ENCODE results near the gene MAST4. TPM values are rescaled to one million over a fixed set of nuclear protein-coding genes. Genes with fewer than 3 reads are reported as not detected.

The MAST4 gene
- total RNA-seq, 4 donors from 2014 or later: 8.2 to 203 (median 35.5) TPM

DNA sequence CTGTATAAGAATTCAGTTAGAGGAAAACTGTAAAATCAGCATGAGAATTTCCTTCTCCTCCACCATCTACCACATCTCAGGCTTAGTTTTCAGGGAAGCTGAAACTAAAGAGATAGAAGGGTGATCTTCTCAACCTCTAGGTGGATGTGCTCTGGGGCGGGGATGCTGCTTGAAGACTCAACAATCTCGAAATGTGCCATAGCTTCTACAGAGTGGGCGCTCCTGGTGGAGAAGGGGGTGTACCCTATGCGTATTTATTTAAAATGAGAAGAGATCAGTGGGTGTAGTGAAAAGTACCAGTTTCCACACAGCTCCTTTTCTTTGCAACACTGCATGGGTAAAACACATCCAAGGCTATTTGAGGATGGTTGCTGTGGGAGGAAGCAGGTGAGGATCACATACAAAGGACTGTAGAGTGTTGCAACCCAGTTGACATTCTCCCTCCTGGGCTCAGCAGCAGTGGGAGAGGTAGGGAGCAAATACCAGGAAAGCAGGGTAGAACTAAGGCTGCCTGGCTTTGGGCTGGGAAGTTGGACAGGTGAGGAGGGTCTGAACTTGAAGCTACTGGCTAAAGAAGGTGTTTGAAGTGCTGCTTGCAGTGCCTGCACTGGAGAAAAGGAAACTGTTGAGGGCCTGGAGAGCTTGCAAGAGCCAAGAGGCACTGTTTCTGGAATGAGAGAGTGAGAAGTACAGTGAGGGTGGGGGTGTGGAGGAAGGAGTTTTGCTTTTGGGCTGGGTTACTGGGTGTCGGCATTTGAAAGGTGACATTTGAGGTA, 73.1 kb downstream of the MAST4 start:
- intact Hi-C loops (cut with DNase I; ENCODE audit: low total_unique reads): no loop called here
- no peak for DNase-seq
- H3K27me3 ChIP-seq: no peaks in the 10 kb centered on the region
- no peak overlapping the region for H3K4me3 ChIP-seq
- no peaks in the 10 kb centered on the region for H3K36me3 ChIP-seq
- no peaks in the 10 kb centered on the region for H3K4me1 ChIP-seq
- no peak overlapping the region for H3K27ac ChIP-seq
- H3K9me3 ChIP-seq: no peaks in the 10 kb centered on the region
- TF ChIP-seq, protein P1, sequence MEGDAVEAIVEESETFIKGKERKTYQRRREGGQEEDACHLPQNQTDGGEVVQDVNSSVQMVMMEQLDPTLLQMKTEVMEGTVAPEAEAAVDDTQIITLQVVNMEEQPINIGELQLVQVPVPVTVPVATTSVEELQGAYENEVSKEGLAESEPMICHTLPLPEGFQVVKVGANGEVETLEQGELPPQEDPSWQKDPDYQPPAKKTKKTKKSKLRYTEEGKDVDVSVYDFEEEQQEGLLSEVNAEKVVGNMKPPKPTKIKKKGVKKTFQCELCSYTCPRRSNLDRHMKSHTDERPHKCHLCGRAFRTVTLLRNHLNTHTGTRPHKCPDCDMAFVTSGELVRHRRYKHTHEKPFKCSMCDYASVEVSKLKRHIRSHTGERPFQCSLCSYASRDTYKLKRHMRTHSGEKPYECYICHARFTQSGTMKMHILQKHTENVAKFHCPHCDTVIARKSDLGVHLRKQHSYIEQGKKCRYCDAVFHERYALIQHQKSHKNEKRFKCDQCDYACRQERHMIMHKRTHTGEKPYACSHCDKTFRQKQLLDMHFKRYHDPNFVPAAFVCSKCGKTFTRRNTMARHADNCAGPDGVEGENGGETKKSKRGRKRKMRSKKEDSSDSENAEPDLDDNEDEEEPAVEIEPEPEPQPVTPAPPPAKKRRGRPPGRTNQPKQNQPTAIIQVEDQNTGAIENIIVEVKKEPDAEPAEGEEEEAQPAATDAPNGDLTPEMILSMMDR (IDR thresholded peaks at IDR 0.05): no peak
- TF ChIP-seq POLR2A (IDR thresholded peaks at IDR 0.05): no peak

DNA sequence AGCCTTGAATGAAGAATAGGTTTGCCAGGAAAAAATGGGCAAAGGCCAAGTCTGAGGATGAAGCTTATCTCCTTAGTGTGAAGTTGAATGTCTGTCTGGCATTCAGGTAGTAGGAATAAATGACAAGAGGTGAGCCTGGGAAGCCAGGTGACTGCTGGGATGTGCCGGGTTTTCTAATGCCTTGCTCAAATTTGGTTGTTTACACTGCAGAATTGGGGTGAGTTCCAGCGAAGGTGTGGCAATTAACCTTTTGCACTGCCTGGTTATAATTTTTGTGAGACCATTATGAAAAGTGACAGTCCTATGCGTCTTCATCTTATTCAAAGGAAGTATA, 73.6 kb downstream of the MAST4 start:
- no peaks in the 10 kb centered on the region for H3K27me3 ChIP-seq
- no peaks in the 10 kb centered on the region for H3K4me1 ChIP-seq
- no peaks in the 10 kb centered on the region for H3K36me3 ChIP-seq
- TF ChIP-seq POLR2A (IDR thresholded peaks at IDR 0.05): no peak
- TF ChIP-seq, protein P1 (IDR thresholded peaks at IDR 0.05): no peak
- H3K4me3 ChIP-seq: no peak overlapping the region
- no peak overlapping the region for H3K27ac ChIP-seq
- no peaks in the 10 kb centered on the region for H3K9me3 ChIP-seq
- no peak for DNase-seq
- intact Hi-C loops (cut with DNase I; ENCODE audit: low total_unique reads): no loop called here

DNA sequence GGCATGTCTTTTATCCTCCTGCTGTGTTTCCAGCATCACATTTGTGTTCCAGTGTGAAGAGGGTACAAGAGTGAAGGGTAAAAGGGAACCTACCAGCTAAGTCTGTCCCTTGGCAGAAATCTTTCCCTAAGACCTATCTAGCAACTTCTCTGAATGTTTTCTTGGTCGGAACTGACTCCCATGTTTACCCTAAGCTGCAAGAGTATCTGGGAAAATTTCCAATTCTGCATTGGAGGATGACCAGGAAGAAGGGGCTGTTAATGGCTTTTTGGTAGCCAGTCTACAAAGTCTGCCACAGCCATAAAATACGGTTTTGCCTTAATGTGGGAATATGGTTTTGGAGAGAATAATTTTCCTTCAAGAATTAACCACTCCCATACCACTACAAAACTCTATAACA, 75.1 kb downstream of the MAST4 start:
- Histone ChIP-seq H3K4me1 (no peaks in the 10 kb centered on the region), H3K36me3 (no peaks in the 10 kb centered on the region)
- intact Hi-C loops (cut with DNase I; ENCODE audit: low total_unique reads): no loop called here

DNA sequence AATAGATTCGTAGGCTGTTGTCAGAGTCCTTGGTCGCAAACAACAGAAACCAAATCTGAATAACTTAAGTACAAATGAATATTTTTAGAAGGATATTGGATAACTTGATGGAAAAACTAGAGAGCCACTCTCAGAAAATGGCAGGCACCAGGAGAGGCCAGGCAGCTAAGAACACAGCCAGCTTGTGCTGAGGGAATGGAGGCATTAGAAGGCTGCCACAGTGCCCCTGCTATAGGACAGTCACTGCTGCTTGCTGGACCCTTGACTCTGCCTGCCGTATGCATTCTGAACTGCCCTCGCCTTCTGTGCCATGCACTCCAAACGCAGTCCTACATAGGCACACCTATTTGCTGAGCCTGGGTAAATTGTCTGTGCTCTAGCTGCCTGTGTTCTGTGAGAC, 78.6 kb downstream of the MAST4 start:
- Histone ChIP-seq H3K27ac (no peak overlapping the region), H3K4me3 (no peak overlapping the region), H3K36me3 (no peaks in the 10 kb centered on the region), H3K4me1 (no peaks in the 10 kb centered on the region), H3K9me3 (no peaks in the 10 kb centered on the region), H3K27me3 (no peaks in the 10 kb centered on the region)
- no peak for DNase-seq
- intact Hi-C loops (cut with DNase I; ENCODE audit: low total_unique reads): no loop called here
- no peak for TF ChIP-seq POLR2A (IDR thresholded peaks at IDR 0.05)
- TF ChIP-seq, protein P1 (IDR thresholded peaks at IDR 0.05): no peak

More for the DNA sequence above, 75.1 kb downstream of the MAST4 start:
- H3K27me3 ChIP-seq: no peaks in the 10 kb centered on the region
- H3K9me3 ChIP-seq: no peaks in the 10 kb centered on the region
- H3K4me3 ChIP-seq: no peak overlapping the region
- no peak for TF ChIP-seq POLR2A (IDR thresholded peaks at IDR 0.05)
- TF ChIP-seq, protein P1 (IDR thresholded peaks at IDR 0.05): no peak
- no peak overlapping the region for H3K27ac ChIP-seq
- no peak for DNase-seq

DNA sequence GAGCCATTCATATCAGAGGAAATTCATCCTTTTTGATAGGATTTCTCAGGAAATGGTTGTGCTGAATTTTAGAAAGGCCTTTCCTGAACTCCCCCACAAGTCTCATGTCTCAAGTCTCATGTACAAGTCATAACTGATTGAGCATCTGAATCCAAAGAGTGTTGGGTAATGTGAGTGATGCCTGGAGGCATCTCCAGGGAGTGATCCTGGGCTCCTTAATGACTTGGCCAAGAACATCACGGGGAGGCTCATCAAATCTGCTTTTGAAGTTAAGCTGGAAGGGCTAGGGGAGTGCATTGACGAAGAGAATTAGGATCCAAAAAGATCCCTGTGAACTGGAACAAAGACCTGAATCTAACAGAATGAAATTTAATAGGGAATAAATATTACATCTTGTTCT, 79.2 kb downstream of the MAST4 start:
- intact Hi-C loops (cut with DNase I; ENCODE audit: low total_unique reads): no loop called here
- no peaks in the 10 kb centered on the region for H3K27me3 ChIP-seq
- DNase-seq: no peak
- H3K27ac ChIP-seq: no peak overlapping the region
- no peaks in the 10 kb centered on the region for H3K9me3 ChIP-seq
- no peaks in the 10 kb centered on the region for H3K4me1 ChIP-seq
- TF ChIP-seq POLR2A (IDR thresholded peaks at IDR 0.05): no peak
- TF ChIP-seq, protein P1 (IDR thresholded peaks at IDR 0.05): no peak
- no peak overlapping the region for H3K4me3 ChIP-seq
- no peaks in the 10 kb centered on the region for H3K36me3 ChIP-seq

Data from uterus (tissue), 4 donors.